SK-N-SH treated with all-trans-retinoic acid at 6 μM for 48 hours (cell line): ENCODE measurements around the gene MVB12B.

Experiments
- ATAC-seq: fragments of 200-7000 bp; cut with Tn5 transposase; 3 replicates; pipeline ENCODE4 v1.9.1; 2020; ENCODE audit warnings: mild to moderate bottlenecking, moderate library complexity
- BACH2 ChIP-seq: fragments of 250-450 bp; sonication (Bioruptor Pico); IDR thresholded peaks from 2 replicates; pipeline ENCODE4 v1.9.0; 2021; ENCODE audit warnings: mild to moderate bottlenecking, borderline replicate concordance
- CREB5 ChIP-seq: fragments of 250-450 bp; sonication (Bioruptor Pico); IDR thresholded peaks from 2 replicates; pipeline ENCODE4 v1.5.1; 2020; ENCODE audit warnings: low read depth, mild to moderate bottlenecking, moderate library complexity
- CSDC2 ChIP-seq: fragments of 250-450 bp; sonication (Bioruptor Pico); IDR thresholded peaks from 2 replicates; pipeline ENCODE4 v1.5.0; 2020; ENCODE audit warnings: mild to moderate bottlenecking, moderate library complexity
- ESRRG ChIP-seq: fragments of 250-450 bp; sonication (Bioruptor Pico); IDR thresholded peaks from 2 replicates; pipeline ENCODE4 v1.6.1; 2021; ENCODE audit warnings: mild to moderate bottlenecking
- GLIS3 ChIP-seq: fragments of 250-450 bp; sonication (Bioruptor Pico); IDR thresholded peaks from 2 replicates; pipeline ENCODE4 v1.5.0; 2020; ENCODE audit warnings: mild to moderate bottlenecking, moderate library complexity
- ISL1 ChIP-seq: fragments of 250-450 bp; sonication (Bioruptor Pico); IDR thresholded peaks from 2 replicates; pipeline ENCODE4 v2.1.2; 2022; ENCODE audit warnings: mild to moderate bottlenecking, moderate library complexity
- OSR1 ChIP-seq: fragments of 250-450 bp; sonication (Bioruptor Pico); IDR thresholded peaks from 2 replicates; pipeline ENCODE4 v1.8.0; 2022; ENCODE audit warnings: moderate library complexity, mild to moderate bottlenecking, inconsistent platforms
- PATZ1 ChIP-seq: fragments of 250-450 bp; sonication (Bioruptor Pico); IDR thresholded peaks from 2 replicates; pipeline ENCODE4 v1.8.0; 2020; ENCODE audit warnings: mild to moderate bottlenecking, moderate library complexity, borderline replicate concordance
- POU6F1 ChIP-seq: fragments of 250-450 bp; sonication (Bioruptor Pico); IDR thresholded peaks from 2 replicates; pipeline ENCODE4 v1.8.0; 2021; ENCODE audit warnings: low read depth, mild to moderate bottlenecking, moderate library complexity, borderline replicate concordance
- RARB ChIP-seq: fragments of 250-450 bp; sonication (Bioruptor Pico); IDR thresholded peaks from 2 replicates; pipeline ENCODE4 v1.8.0; 2021; ENCODE audit warnings: mild to moderate bottlenecking, moderate library complexity
- SNAI2 ChIP-seq: fragments of 250-450 bp; sonication (Bioruptor Pico); IDR thresholded peaks from 2 replicates; pipeline ENCODE4 v1.5.0; 2020; ENCODE audit warnings: mild to moderate bottlenecking, moderate library complexity
- TCF4 ChIP-seq: fragments of 250-450 bp; sonication (Bioruptor Pico); IDR thresholded peaks from 2 replicates; pipeline ENCODE4 v1.8.0; 2021; ENCODE audit warnings: mild to moderate bottlenecking, moderate library complexity, borderline replicate concordance
- TOX ChIP-seq: fragments of 250-450 bp; sonication (Bioruptor Pico); IDR thresholded peaks from 2 replicates; pipeline ENCODE4 v1.8.0; 2021; ENCODE audit warnings: mild to moderate bottlenecking, moderate library complexity, borderline replicate concordance
- ZC3H10 ChIP-seq: fragments of 250-450 bp; sonication (Bioruptor Pico); IDR thresholded peaks from 2 replicates; pipeline ENCODE4 v1.5.1; 2021; ENCODE audit warnings: mild to moderate bottlenecking, moderate library complexity
- ZFP3 ChIP-seq: fragments of 250-450 bp; sonication (Bioruptor Pico); IDR thresholded peaks from 2 replicates; pipeline ENCODE4 v1.5.0; 2020; ENCODE audit warnings: mild to moderate bottlenecking, moderate library complexity
- ZFP30 ChIP-seq: fragments of 450-650 bp; formaldehyde crosslinking; IDR thresholded peaks from 2 replicates; pipeline ENCODE4 v1.5.0; 2022; ENCODE audit warnings: mild to moderate bottlenecking, moderate library complexity
- ZNF565 ChIP-seq: fragments of 450-650 bp; formaldehyde crosslinking; conservative IDR thresholded peaks from 2 replicates; pipeline ENCODE4 v1.5.0; 2020; ENCODE audit warnings: low read depth, mild to moderate bottlenecking, moderate library complexity
- ZNF8 ChIP-seq: fragments of 450-650 bp; formaldehyde crosslinking; IDR thresholded peaks from 2 replicates; pipeline ENCODE4 v1.5.0; 2020; ENCODE audit warnings: mild to moderate bottlenecking, moderate library complexity
- TF ChIP-seq, protein P1 (sequence below): fragments of 250-450 bp; sonication (Bioruptor Pico); IDR thresholded peaks from 2 replicates; pipeline ENCODE4 v1.5.0; 2020; ENCODE audit warnings: mild to moderate bottlenecking, moderate library complexity
- TF ChIP-seq, protein P2 (sequence below): fragments of 250-450 bp; sonication (Bioruptor Pico); IDR thresholded peaks from 2 replicates; pipeline ENCODE4 v1.5.1; 2021; ENCODE audit warnings: mild to moderate bottlenecking, moderate library complexity

Gene MVB12B

GRCh38 chr9:126506361-126507317 is 180.0 kb downstream of the MVB12B start (continued):
- TF ChIP-seq, protein P1, sequence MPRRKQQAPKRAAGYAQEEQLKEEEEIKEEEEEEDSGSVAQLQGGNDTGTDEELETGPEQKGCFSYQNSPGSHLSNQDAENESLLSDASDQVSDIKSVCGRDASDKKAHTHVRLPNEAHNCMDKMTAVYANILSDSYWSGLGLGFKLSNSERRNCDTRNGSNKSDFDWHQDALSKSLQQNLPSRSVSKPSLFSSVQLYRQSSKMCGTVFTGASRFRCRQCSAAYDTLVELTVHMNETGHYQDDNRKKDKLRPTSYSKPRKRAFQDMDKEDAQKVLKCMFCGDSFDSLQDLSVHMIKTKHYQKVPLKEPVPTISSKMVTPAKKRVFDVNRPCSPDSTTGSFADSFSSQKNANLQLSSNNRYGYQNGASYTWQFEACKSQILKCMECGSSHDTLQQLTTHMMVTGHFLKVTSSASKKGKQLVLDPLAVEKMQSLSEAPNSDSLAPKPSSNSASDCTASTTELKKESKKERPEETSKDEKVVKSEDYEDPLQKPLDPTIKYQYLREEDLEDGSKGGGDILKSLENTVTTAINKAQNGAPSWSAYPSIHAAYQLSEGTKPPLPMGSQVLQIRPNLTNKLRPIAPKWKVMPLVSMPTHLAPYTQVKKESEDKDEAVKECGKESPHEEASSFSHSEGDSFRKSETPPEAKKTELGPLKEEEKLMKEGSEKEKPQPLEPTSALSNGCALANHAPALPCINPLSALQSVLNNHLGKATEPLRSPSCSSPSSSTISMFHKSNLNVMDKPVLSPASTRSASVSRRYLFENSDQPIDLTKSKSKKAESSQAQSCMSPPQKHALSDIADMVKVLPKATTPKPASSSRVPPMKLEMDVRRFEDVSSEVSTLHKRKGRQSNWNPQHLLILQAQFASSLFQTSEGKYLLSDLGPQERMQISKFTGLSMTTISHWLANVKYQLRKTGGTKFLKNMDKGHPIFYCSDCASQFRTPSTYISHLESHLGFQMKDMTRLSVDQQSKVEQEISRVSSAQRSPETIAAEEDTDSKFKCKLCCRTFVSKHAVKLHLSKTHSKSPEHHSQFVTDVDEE (CRISPR knock-in tag), result no peak
- TF ChIP-seq OSR1 (CRISPR knock-in tag) (no peak), TCF4 (no peak), BACH2 (CRISPR knock-in tag) (no peak), SNAI2 (CRISPR knock-in tag) (no peak), TOX (CRISPR knock-in tag) (no peak), CREB5 (no peak), ZFP30 (no peak), ISL1 (CRISPR knock-in tag) (no peak), ZC3H10 (CRISPR knock-in tag) (no peak), PATZ1 (CRISPR knock-in tag) (no peak), ESRRG (CRISPR knock-in tag) (no peak), RARB (no peak)

DNA sequence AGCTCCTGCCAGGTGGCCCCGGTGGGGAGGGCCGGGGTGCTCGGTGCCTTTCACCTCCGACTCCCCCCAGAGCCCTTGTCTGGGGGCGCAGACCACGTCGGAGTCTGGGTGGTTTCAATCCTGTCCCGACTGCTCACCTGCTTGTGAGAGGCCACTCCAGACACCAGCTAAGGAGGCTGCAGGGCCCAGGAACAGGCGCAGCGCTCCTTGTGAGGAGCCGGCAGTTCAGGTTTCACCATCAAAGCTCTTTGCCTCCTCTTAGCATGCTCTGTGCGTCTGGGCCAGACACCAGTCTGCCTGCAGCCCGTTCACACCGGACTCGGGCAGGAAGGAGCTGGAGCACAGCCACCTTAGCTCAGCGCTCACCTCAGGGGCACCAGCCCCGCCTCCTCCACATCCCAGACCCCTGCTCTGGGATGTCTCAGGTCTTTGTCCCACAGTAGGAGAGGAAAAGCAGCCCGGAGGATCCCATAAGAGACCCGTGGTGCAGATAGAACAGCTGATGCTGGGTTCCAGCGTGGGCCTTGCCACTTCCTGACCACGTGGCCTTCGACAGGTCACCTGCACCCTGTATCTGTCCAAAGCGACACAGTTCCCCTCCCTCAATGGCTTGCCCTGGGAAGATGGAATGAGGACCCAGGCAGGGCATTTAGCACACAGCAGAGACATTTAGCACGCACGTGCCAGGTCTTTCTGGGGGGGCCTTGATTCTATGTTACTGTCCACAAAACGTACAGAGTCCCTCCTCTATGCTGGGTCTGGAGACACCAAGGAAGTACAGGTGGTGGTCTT is 180.9 kb downstream of the MVB12B start:
- TF ChIP-seq, protein P2, sequence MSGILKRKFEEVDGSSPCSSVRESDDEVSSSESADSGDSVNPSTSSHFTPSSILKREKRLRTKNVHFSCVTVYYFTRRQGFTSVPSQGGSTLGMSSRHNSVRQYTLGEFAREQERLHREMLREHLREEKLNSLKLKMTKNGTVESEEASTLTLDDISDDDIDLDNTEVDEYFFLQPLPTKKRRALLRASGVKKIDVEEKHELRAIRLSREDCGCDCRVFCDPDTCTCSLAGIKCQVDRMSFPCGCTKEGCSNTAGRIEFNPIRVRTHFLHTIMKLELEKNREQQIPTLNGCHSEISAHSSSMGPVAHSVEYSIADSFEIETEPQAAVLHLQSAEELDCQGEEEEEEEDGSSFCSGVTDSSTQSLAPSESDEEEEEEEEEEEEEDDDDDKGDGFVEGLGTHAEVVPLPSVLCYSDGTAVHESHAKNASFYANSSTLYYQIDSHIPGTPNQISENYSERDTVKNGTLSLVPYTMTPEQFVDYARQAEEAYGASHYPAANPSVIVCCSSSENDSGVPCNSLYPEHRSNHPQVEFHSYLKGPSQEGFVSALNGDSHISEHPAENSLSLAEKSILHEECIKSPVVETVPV, result no peak
- no peak for TF ChIP-seq ZFP3 (CRISPR knock-in tag)
- TF ChIP-seq SNAI2 (CRISPR knock-in tag), result no peak
- TF ChIP-seq ZC3H10 (CRISPR knock-in tag), result no peak
- TF ChIP-seq BACH2 (CRISPR knock-in tag), result no peak
- no peak for TF ChIP-seq CSDC2
- no peak for TF ChIP-seq TCF4
- TF ChIP-seq OSR1 (CRISPR knock-in tag), result no peak
- TF ChIP-seq CREB5, result no peak
- TF ChIP-seq ISL1 (CRISPR knock-in tag), result no peak
- no peak for TF ChIP-seq POU6F1 (CRISPR knock-in tag)
- TF ChIP-seq PATZ1 (CRISPR knock-in tag), result no peak
- TF ChIP-seq, protein P1 (CRISPR knock-in tag), result no peak
- TF ChIP-seq GLIS3 (CRISPR knock-in tag), result no peak
- no peak for TF ChIP-seq ESRRG (CRISPR knock-in tag)
- no peak for TF ChIP-seq ZNF8 (CRISPR knock-in tag)
- TF ChIP-seq ZFP30, result no peak
- TF ChIP-seq ZNF565 (CRISPR knock-in tag), result no peak
- TF ChIP-seq, all 23 proteins: peak for 0
- no peak for ATAC-seq
